Adrenal gland (tissue), 12 donors: ENCODE results near the gene LSAMP. TPM values are rescaled to one million over a fixed set of nuclear protein-coding genes. Genes with fewer than 3 reads are reported as not detected.
"Not testable (repeated sequence)": the region's sequence is repeated elsewhere in the genome, so short reads cannot be mapped to it uniquely, and the experiment has no call there.

Experiments
- DNase-seq, 7 donors: peaks; one replicate each; pipeline ENCODE4 v3.0.0-alpha.2; 2019 to 2020
- H3K27ac ChIP-seq, 5 donors: fragments of 200-600 bp; sonication (generic) in 4 of 5; 1 replicate in 3 of 5; 2 replicates in 2 of 5; pipeline versions ENCODE4 v1.5.1 to v1.8.0; 2016 to 2020; ENCODE audit warnings: mild to moderate bottlenecking in 1 of 5
- H3K27me3 ChIP-seq: fragments of 200-600 bp; 2 replicates; pipeline ENCODE4 v1.8.0; 2021
- H3K36me3 ChIP-seq, 2 donors: fragments of 200-600 bp; replicated peaks in 1 of 2; 1 replicate in 1 of 2; 2 replicates in 1 of 2; pipeline versions ENCODE4 v1.5.1 to v1.8.0; 2018 to 2022
- H3K4me1 ChIP-seq, 2 donors: fragments of 200-600 bp; replicated peaks in 1 of 2; 1 replicate in 1 of 2; 2 replicates in 1 of 2; pipeline versions ENCODE4 v1.5.1 to v1.8.0; 2018 to 2021
- H3K4me3 ChIP-seq, 4 donors: fragments of 200-600 bp; sonication (generic) in 3 of 4; one replicate each; pipeline ENCODE4 v1.5.1; 2016 to 2018
- H3K9me3 ChIP-seq, 3 donors: fragments of 200-600 bp; sonication (generic) in 1 of 3; replicated peaks in 1 of 3; 1 replicate in 2 of 3; 2 replicates in 1 of 3; pipeline versions ENCODE4 v1.5.1 to v1.8.0; 2016 to 2021
- CTCF ChIP-seq, 6 experiments: fragments of 450-650 bp in 4 of 6; fragments of 200-600 bp in 2 of 6; sonication (generic) in 1 of 6; IDR thresholded peaks; 1 replicate in 5 of 6; 2 replicates in 1 of 6; pipeline versions ENCODE4 v1.5.1 to v1.8.0; 2016 to 2021; ENCODE audit warnings: antibody characterized with exemption in 6 of 6, mild to moderate bottlenecking in 2 of 6, moderate library complexity in 1 of 6
- POLR2A ChIP-seq, 2 donors: fragments of 450-650 bp; IDR thresholded peaks; one replicate each; pipeline ENCODE4 v1.6.1; 2017; ENCODE audit warnings: antibody characterized with exemption in 2 of 2, mild to moderate bottlenecking in 2 of 2, moderate library complexity in 1 of 2
- WGBS, 4 donors: extraction: QIAGEN DNeasy Blood & Tissue Kit in 2 of 4; methylation state at CpG; one replicate each; pipeline versions ENCODE4 v1.1.5 to v1.1.7; 2013 to 2017; 5-methylcytosine and 5-hydroxymethylcytosine counted together
- intact Hi-C, 2 donors: fragments of 100-400 bp; cut with DNase I; formaldehyde crosslinking; loops; one replicate each; pipeline versions ENCODE4 v1.14.1 to v1.15.0; 2022 to 2023
- polyA plus RNA-seq, 3 donors: library from polyadenylated mRNA; stranded (reverse); fragments of 200-250 nt in 2 of 3; fragments of 350-450 nt in 1 of 3; fragmentation: Illumina TruSeq in 1 of 3; extraction: RNeasy Lipid Tissue Mini Kit (QIAGEN cat#74804) in 1 of 3; gene quantifications; one replicate each; pipeline ENCODE4 v1.2.3, GENCODE V29; 2013 to 2014
- total RNA-seq, 9 donors: library from RNA; depleted of rRNA in 4 of 9; stranded (reverse); fragments of >200 nt in 4 of 9; fragments of 120-200 nt in 1 of 9; fragmentation: NEBNext Ultra II Directional in 1 of 9; extraction: Animal tissue kit (Norgen Biotek cat#: 25700) in 1 of 9; gene quantifications; one replicate each; pipeline versions ENCODE4 v1.1.0 to v1.2.4, GENCODE V29; 2013 to 2023
- donor health status: healthy with polysubstance abuse.
- donor health status: Bipolar disorder and iron deficiency.
- donor health status: DM: yes; HTN: yes; CAD: no.
- donor health status: DM: no; HTN: no; CAD: no.
- donor health status: DM: no; HTN: no; CAD: no.
- donor health status: DM: yes; HTN: yes; CAD: no.

The LSAMP gene
- total and polyA plus RNA-seq, 12 donors: 5.8 to 53.5 (median 24.3) TPM

- H3K27ac ChIP-seq: no peak overlapping the region
- DNase-seq: no peak
- intact Hi-C loops: no loop called here
Observed at GRCh38 chr3:116216761-116217160, 228.5 kb downstream of the LSAMP start.

DNA sequence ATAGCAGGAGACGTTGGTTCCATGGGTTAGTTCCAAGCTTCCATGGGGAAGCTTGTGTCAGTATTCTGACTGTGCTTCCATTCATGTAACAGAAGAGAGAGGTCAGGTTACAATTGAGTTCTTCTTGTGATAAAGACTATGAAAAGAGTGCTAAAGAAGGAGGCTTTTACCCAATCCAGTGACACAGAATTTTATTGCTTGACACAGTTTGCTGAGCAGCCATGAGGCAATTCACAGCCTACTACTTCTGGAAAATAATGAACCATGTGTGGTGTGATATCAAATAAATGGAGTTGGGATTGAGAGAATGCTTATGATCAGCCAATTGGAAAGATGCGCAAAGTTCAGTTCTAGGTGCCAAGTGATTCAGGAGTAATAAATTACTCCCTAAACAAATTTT, 233.4 kb downstream of the LSAMP start:
- H3K4me3 ChIP-seq: no peak overlapping the region
- H3K4me1 ChIP-seq: no peaks in the 10 kb centered on the region
- no peak overlapping the region for H3K27ac ChIP-seq
- H3K27me3 ChIP-seq: no peaks in the 10 kb centered on the region
- 79 to 92% (median 80%) methylated on average over 2 of the region's 2 CpGs for WGBS, 4 donors
- H3K9me3 ChIP-seq: no peaks in the 10 kb centered on the region
- no peak for DNase-seq
- intact Hi-C loops: no loop called here
- TF ChIP-seq CTCF (IDR thresholded peaks at IDR 0.05) (no peak), POLR2A (IDR thresholded peaks at IDR 0.05) (no peak)
- H3K36me3 ChIP-seq: no peaks in the 10 kb centered on the region

More at GRCh38 chr3:116216761-116217160, 228.5 kb downstream of the LSAMP start:
- no peaks in the 10 kb centered on the region for H3K27me3 ChIP-seq
- no peaks in the 10 kb centered on the region for H3K9me3 ChIP-seq
- TF ChIP-seq CTCF (IDR thresholded peaks at IDR 0.05) (no peak), POLR2A (IDR thresholded peaks at IDR 0.05) (no peak)
- 78 to 88% (median 80%) methylated on average over 4 of the region's 4 CpGs for WGBS, 4 donors
- H3K4me1 ChIP-seq: no peaks in the 10 kb centered on the region
- no peak overlapping the region for H3K4me3 ChIP-seq
- H3K36me3 ChIP-seq: no peaks in the 10 kb centered on the region

DNA sequence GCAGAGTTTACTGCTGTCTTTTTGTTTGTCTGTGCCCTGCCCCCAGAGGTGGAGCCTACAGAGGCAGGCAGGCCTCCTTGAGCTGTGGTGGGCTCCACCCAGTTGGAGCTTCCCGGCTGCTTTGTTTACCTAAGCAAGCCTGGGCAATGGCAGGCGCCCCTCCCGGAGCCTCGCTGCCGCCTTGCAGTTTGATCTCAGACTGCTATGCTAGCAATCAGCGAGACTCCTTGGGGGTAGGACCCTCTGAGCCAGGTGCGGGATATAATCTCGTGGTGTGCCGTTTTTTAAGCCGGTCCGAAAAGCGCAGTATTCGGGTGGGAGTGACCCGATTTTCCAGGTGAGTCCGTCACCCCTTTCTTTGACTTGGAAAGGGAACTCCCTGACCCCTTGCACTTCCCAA, 236.5 kb downstream of the LSAMP start:
- H3K4me1 ChIP-seq, H3K36me3 ChIP-seq, H3K27me3 ChIP-seq, H3K27ac ChIP-seq, H3K9me3 ChIP-seq, H3K4me3 ChIP-seq, DNase-seq, intact Hi-C loops: not testable (repeated sequence)
- 89 to 97% (median 91%) methylated on average over 6 to 15 of the region's 15 CpGs for WGBS, 4 donors

DNA sequence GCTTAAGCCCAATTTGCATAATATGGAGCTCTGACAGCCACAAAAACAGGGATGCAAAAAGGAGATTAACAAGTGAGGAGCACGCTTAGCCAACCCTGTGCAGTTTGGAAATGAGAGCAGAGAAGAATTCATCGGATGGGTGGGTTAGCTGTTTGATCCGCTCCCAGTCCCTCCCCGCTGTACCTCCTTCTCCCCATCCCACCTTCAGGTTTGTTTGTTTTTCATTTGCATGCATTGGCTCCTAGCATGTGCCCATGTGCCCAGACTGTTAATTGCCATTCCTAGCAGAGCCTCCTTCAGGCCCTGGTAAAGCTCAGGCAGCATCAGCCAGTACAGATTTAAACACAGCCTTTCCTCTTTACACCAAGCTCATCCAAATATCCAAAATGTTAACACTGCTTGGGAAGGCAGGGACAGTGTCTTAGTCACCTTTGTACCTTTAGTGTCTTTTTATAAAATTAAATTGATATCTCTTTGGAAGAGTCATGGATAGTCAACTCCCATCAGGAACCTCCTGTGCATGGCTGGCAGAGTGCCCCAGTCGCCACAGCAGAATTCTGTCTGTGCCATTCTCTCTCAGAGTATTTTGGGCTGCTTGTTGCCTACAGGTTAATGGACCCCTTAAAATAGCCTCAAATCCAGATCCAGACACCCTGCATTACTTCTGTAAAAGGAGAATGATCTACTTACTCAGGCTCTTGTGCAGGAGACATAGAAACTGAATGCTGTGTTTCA, 244.2 kb downstream of the LSAMP start:
- Histone ChIP-seq H3K27me3 (no peaks in the 10 kb centered on the region), H3K4me1 (no peaks in the 10 kb centered on the region), H3K27ac (no peak overlapping the region), H3K9me3 (no peaks in the 10 kb centered on the region), H3K4me3 (no peak overlapping the region), H3K36me3 (no peaks in the 10 kb centered on the region)
- no peak for DNase-seq
- 71 to 89% (median 81%) methylated on average over 5 of the region's 5 CpGs for WGBS, 4 donors
- TF ChIP-seq POLR2A (IDR thresholded peaks at IDR 0.05): no peak
- no peak for TF ChIP-seq CTCF (IDR thresholded peaks at IDR 0.05)
- intact Hi-C loops: no loop called here

DNA sequence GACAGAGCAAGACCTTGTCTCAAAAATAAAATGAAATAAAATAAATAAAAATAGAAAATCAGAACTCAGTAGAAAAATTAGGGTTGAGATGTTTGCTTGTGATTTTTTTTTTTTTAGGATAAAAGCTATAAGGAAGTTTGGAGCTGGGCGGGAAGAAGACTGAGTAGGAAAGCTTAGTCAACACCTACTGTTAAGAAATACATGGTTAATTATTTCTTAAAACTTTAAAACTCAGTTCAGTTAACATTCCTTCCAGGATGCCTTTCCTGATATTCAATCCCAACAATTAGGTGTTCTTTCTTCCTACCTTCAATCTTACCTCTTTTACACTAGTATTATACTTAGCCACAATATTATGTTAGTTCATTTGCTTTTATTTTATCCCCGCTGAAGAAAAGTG, 246.2 kb downstream of the LSAMP start:
- no peak overlapping the region for H3K27ac ChIP-seq
- H3K9me3 ChIP-seq: no peaks in the 10 kb centered on the region
- intact Hi-C loops: no loop called here
- no peaks in the 10 kb centered on the region for H3K27me3 ChIP-seq
- TF ChIP-seq POLR2A (IDR thresholded peaks at IDR 0.05) (no peak), CTCF (IDR thresholded peaks at IDR 0.05) (no peak)
- 93 to 97% (median 95%) methylated on average over 2 of the region's 2 CpGs for WGBS, 4 donors
- no peaks in the 10 kb centered on the region for H3K4me1 ChIP-seq
- H3K36me3 ChIP-seq: no peaks in the 10 kb centered on the region
- H3K4me3 ChIP-seq: no peak overlapping the region
- DNase-seq: no peak
